HG03432 (cell line): ENCODE data around the gene UQCRQ.

Source experiments
- ATAC-seq: cut with Tn5 transposase; IDR thresholded peaks from one replicate; pipeline ENCODE4 v1.9.1; 2021; ENCODE audit warnings: mild to moderate bottlenecking, moderate library complexity; ENCODE audit not compliant: unreplicated experiment

Gene UQCRQ

DNA sequence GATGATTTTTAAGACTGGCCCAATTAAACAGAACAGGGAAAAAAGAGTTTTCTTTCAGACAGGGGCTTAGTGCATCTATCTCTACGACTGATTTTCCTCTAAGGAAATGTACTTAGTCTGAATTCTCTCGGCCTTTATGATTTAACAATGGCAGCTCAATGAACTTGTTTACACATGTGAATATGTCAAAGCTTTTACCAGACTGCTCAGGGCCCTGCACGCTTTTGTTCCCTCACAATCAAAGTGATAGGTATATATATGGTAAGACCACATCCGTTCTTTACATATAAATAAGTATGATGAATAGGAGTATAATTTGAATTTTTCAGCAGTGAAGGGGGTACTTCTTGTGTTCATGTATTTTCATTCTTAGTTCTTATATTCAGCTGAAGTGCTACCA lies 34.6 kb downstream of the UQCRQ start:
- no peak for ATAC-seq

DNA sequence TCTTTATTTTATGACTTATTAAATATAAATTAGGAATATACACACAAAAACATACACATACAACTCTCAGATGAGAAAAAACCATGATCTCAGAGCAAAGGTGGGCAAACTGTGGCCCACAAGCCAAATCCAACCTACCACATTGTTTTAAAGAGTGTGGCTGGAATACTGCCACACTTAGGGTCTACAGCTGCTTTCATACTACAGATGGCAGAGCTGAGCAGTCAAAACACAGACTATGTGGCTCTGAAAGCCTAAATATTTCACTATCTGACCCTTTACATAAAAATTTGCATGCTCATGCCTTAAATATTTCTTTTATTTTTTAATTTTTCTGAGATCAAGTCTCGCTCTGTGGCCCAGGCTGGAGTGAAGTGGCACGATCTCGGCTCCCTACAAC lies 35.3 kb downstream of the UQCRQ start:
- ATAC-seq = no peak

DNA sequence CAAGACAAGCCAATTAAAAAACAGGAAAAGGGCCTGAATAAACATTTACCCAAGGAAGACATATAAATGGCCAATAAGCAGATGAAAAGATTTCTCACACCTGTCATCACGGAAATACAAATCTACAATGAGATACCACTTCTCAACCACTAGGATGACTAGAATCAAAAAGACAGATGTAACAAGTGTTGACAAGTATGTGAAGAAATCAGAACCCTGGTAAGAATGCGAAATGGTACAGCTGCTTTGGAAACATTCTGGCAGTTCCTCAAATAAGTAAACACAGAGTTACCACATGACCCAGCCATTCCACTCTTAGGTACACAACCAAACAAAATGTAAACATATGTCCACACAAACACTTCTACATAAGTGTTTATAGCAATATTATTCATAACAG lies 39.5 kb downstream of the UQCRQ start:
- ATAC-seq = no peak

DNA sequence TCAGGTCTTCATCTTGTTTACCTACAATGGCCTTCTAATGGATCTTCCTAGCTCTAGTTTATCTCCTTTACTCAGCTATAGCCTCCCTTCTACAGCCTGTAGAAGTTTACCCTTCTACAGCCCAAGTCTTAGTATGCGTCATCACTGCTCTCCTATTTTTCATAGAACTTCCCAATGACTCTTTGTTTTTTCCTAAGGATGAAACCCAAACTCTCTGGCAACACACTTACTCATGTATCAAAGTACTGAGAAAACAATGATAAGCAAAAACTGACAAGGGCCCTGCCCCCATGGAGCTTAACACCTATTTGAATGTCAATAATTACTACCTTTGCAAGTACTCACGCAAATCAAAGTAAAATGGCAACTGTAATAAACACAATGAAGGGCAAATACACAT lies 40.7 kb downstream of the UQCRQ start:
- no peak for ATAC-seq

DNA sequence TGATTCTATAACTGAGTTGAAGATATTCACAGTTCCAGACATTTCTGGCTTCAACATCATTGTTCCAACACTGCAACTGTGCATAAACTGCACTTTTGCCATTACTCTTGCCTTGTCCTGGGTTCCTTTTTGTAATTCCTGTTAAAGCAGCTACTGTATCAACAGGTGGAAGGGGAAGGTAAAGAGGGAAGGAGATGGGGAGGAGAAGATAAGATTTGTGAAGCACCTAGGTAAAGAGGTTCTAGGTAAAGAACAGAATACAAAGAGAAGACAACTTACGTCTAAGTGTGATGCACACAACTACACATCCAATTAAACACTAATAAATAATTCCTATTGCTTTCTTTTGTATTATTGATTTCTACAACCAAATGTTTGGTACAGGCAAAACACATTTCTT lies 43.3 kb downstream of the UQCRQ start:
- ATAC-seq = no peak

DNA sequence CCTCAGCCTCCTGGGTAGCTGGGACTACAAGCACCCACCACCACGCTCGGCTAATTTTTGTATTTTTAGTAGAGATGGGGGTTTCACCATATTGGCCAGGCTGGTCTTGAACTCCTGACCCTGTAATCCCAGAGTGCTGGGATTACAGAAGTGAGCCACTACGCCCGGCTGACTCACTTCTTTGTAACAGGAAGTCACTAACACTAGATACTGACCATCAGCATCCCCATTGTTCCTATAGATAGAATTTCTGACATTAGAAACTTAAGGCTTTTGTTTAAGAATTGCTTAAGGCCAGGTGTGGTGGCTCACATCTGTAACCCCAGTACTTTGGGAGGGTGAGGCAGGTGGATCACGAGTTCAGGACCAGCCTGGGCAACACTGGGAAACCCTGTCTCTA lies 49.2 kb downstream of the UQCRQ start:
- ATAC-seq = no peak

DNA sequence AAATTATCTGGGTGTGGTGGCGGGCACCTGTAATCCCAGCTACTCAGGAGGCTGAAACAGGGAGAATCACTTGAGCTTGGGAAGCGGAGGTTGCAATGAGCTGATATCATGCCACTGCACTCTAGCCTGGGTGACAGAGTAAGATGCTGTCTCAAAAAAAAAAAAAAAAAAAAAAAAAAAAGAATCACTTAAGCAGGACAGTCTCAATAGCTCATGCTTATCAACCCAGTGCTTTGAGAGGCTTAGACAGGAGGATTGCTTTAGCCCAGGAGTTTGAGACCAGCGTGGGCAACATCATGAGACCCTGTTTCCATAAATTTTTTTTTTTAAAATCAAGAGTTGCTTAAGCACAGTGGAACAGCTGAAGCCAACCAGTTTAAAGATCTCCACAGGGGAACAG lies 49.6 kb downstream of the UQCRQ start:
- ATAC-seq = no peak
